ENCODE data around the gene AP3S2. TPM values are rescaled to one million over a fixed set of nuclear protein-coding genes. Genes with fewer than 3 reads are reported as not detected.

AP3S2 gene
- total and polyA plus RNA-seq, 2 of the 13 experiments (the other 11 are each of a cell fraction or from before 2014, with no cell fraction given), result 17.6 to 44.4 TPM

GRCh38 chr15:89809093-89809786 is 84.6 kb downstream of the AP3S2 start (continued):
- peak; percentile 39 for TF ChIP-seq ASH2L (IDR thresholded peaks at IDR 0.05; ENCODE audit: insufficient read length, low read depth, low read length)
- TF ChIP-seq ZBTB43 (CRISPR knock-in tag; conservative IDR thresholded peaks at IDR 0.05), result 0 out of 2 replicates have a peak, but pooled peaks have one; percentile 37
- TF ChIP-seq PRDM10 (CRISPR knock-in tag; IDR thresholded peaks at IDR 0.05; ENCODE audit: low read depth), result peak; percentile 56; the same call in 1 of the 2 replicates
- TF ChIP-seq KAT8 (CRISPR knock-in tag; IDR thresholded peaks at IDR 0.05), result peak; percentile 51; the same call in 1 of the 2 replicates
- TF ChIP-seq TOPORS (CRISPR knock-in tag; IDR thresholded peaks at IDR 0.05), result peak; percentile 57; the same call in 1 of the 2 replicates
- TF ChIP-seq XBP1 (CRISPR knock-in tag; IDR thresholded peaks at IDR 0.05), result 0 out of 2 replicates have a peak, but pooled peaks have one; percentile 50
- peak; percentile 59; the same call in 1 of the 2 replicates for TF ChIP-seq ZNF878 (CRISPR knock-in tag; IDR thresholded peaks at IDR 0.05)
- no peak for TF ChIP-seq FOXP1 (IDR thresholded peaks at IDR 0.05)
- TF ChIP-seq FOXP1 (CRISPR knock-in tag; IDR thresholded peaks at IDR 0.05), result peak; percentile 63; the same call in 1 of the 2 replicates
- TF ChIP-seq ZNF280D (CRISPR knock-in tag; IDR thresholded peaks at IDR 0.05), result peak; percentile 89; the same call in 1 of the 2 replicates
- TF ChIP-seq PPARG (CRISPR knock-in tag; conservative IDR thresholded peaks at IDR 0.05), result peak; percentile 57; the same call in 1 of the 2 replicates
- peak; percentile 68 for TF ChIP-seq ZNF772 (CRISPR knock-in tag; IDR thresholded peaks at IDR 0.05)
- peak; percentile 63; the same call in 1 of the 2 replicates for TF ChIP-seq ZNF710 (CRISPR knock-in tag; IDR thresholded peaks at IDR 0.05; ENCODE audit: borderline replicate concordance)
- TF ChIP-seq ZNF292 (CRISPR knock-in tag; IDR thresholded peaks at IDR 0.05; ENCODE audit: borderline replicate concordance, low read depth), result 0 out of 2 replicates have a peak, but pooled peaks have one; percentile 45
- no peak for TF ChIP-seq U2AF2 (IDR thresholded peaks at IDR 0.05; ENCODE audit: low read depth, low read length)
- peak; percentile 15; the same call in 1 of the 2 replicates for TF ChIP-seq FOXK1 (CRISPR knock-in tag; IDR thresholded peaks at IDR 0.05; ENCODE audit: borderline replicate concordance, low read depth)
- peak; percentile 38 for TF ChIP-seq GABPB1 (CRISPR knock-in tag; IDR thresholded peaks at IDR 0.05)
- TF ChIP-seq TGIF2 (CRISPR knock-in tag; IDR thresholded peaks at IDR 0.05), result peak; percentile 11; the same call in 1 of the 2 replicates
- no peak for TF ChIP-seq ZNF253 (CRISPR knock-in tag; IDR thresholded peaks at IDR 0.05; ENCODE audit: borderline replicate concordance)

All from HepG2 (cell line).